Endothelial cell (in vitro differentiated cells): Measurements from ENCODE around the gene POLR3H. TPM values are rescaled to one million over a fixed set of nuclear protein-coding genes. Genes with fewer than 3 reads are reported as not detected.

Source experiments
- DNase-seq: peaks from one replicate; pipeline ENCODE4 v3.0.0; 2021; ENCODE audit warnings: low spot score
- H3K27ac Mint-ChIP-seq: one replicate; pipeline ENCODE4 v1.8.0; 2021; ENCODE audit warnings: mixed read lengths, inconsistent platforms; ENCODE audit not compliant: unreplicated experiment
- H3K27me3 Mint-ChIP-seq: one replicate; pipeline ENCODE4 v1.8.0; 2021; ENCODE audit warnings: mild to moderate bottlenecking, moderate library complexity, mixed read lengths, inconsistent platforms; ENCODE audit not compliant: unreplicated experiment
- H3K36me3 Mint-ChIP-seq: one replicate; pipeline ENCODE4 v1.8.0; 2021; ENCODE audit warnings: mild to moderate bottlenecking, low read depth, mixed read lengths, inconsistent platforms; ENCODE audit not compliant: unreplicated experiment
- H3K4me1 Mint-ChIP-seq: one replicate; pipeline ENCODE4 v1.8.0; 2021; ENCODE audit warnings: mild to moderate bottlenecking, mixed read lengths, inconsistent platforms; ENCODE audit not compliant: unreplicated experiment
- H3K4me3 Mint-ChIP-seq: one replicate; pipeline ENCODE4 v1.8.0; 2021; ENCODE audit warnings: mild to moderate bottlenecking, mixed read lengths, inconsistent platforms; ENCODE audit not compliant: unreplicated experiment
- H3K9me3 Mint-ChIP-seq: one replicate; pipeline ENCODE4 v1.8.0; 2021; ENCODE audit warnings: mixed read lengths, inconsistent platforms; ENCODE audit not compliant: unreplicated experiment
- total RNA-seq: library from RNA; stranded (reverse); fragmentation: NEBNext Ultra II Directional; extraction: Animal tissue kit (Norgen Biotek cat#: 25700); gene quantifications from one replicate; pipeline ENCODE4 v1.2.1, GENCODE V29; 2021; ENCODE audit not compliant: unreplicated experiment
- TF ChIP-seq, protein P1 (sequence below): fragments of 200-600 bp; sonication (generic); IDR thresholded peaks from one replicate; pipeline ENCODE4 v1.5.0; 2021; ENCODE audit warnings: antibody characterized with exemption; ENCODE audit not compliant: unreplicated experiment

The POLR3H gene
- total RNA-seq, 1 donor from 2014 or later, result 20.8 TPM

DNA sequence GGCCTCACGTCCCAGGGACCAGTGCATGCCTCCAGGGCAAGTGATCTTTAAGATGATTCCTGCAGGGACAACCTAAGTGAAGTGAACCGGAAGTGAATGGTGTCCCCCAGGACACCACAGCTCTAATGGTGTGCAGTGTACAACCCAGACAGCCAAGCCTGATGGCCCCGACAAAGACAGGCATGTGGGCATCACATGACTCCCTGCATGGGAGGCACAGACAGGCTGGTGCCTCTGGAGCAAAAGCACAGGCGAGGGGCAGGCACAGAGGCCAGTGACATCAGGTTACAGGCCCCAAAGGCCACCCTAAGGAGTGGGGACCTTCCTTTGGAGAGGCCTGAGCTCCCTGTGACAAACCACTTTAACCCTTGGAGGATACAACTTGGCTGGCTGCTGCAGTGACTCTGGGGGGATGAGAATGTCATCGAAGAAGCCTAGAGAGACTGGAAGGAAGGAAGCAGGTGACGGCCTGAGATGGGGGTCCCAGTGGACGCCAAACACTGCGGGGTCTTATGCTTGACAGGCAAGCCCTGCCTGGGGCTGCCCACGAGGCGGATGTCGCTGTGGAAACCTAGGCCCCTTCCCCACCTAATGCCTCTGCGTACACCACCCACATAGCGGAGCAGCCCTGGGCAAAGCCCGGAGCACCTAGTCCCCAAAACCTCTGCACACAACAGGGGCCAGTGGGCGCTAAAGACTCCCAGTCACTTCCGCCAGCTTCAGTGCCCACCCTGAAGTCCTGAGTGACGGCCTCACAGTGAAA is 12.4 kb downstream of the POLR3H start:
- Mint-ChIP-seq H3K4me3 (no peak overlapping the region), H3K27me3 (peaks cover 3% of the 10 kb centered on the region), H3K27ac (no peak overlapping the region), H3K36me3 (peaks cover 15% of the 10 kb centered on the region), H3K9me3 (no peaks in the 10 kb centered on the region), H3K4me1 (no peaks in the 10 kb centered on the region)
- no peak for DNase-seq
- TF ChIP-seq, protein P1, sequence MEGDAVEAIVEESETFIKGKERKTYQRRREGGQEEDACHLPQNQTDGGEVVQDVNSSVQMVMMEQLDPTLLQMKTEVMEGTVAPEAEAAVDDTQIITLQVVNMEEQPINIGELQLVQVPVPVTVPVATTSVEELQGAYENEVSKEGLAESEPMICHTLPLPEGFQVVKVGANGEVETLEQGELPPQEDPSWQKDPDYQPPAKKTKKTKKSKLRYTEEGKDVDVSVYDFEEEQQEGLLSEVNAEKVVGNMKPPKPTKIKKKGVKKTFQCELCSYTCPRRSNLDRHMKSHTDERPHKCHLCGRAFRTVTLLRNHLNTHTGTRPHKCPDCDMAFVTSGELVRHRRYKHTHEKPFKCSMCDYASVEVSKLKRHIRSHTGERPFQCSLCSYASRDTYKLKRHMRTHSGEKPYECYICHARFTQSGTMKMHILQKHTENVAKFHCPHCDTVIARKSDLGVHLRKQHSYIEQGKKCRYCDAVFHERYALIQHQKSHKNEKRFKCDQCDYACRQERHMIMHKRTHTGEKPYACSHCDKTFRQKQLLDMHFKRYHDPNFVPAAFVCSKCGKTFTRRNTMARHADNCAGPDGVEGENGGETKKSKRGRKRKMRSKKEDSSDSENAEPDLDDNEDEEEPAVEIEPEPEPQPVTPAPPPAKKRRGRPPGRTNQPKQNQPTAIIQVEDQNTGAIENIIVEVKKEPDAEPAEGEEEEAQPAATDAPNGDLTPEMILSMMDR, result no peak

DNA sequence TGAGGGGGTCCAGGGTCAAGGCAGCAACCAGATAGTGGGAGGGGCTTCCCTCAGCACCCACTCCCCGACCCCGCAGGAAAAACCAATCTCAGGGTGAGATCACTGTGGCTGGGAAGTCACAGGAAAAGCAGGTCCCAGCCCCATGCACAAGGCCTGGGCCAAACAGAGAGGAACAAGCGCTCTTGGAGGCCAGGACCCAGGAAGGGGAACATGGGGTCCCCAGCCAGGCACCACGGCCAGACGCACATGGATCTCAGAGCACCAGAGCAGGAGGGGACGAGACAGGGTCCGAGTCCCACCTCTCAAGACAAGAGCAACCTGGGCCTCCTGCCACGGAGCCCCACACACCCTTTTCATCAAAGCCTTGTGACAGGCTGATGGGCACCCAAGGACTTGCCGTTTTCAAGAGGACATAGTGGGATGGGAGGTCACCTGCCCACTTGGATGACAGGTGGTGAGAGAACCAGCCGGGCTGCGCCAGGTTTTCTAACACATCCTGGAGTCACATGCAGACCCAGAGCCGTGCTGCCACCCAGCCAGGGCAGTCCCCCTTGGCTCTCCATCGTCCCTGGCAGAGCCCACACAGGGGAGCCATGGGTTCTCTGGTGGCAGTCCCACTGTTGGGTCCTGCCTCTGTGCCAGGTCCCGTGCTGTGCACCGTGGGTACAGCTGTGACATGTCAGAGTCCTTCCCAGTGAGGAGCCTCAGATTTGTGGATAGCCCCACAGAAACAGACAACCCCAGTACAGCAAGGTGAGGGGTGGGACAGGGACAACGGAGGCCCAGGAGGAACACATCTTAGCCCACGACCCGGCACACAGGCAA is 13.2 kb downstream of the POLR3H start:
- Mint-ChIP-seq H3K9me3 (no peaks in the 10 kb centered on the region), H3K27ac (no peak overlapping the region), H3K4me1 (no peaks in the 10 kb centered on the region), H3K4me3 (no peak overlapping the region), H3K36me3 (peaks cover 20% of the 10 kb centered on the region), H3K27me3 (peaks cover 5% of the 10 kb centered on the region)
- DNase-seq, result no peak
- TF ChIP-seq, protein P1, result no peak

DNA sequence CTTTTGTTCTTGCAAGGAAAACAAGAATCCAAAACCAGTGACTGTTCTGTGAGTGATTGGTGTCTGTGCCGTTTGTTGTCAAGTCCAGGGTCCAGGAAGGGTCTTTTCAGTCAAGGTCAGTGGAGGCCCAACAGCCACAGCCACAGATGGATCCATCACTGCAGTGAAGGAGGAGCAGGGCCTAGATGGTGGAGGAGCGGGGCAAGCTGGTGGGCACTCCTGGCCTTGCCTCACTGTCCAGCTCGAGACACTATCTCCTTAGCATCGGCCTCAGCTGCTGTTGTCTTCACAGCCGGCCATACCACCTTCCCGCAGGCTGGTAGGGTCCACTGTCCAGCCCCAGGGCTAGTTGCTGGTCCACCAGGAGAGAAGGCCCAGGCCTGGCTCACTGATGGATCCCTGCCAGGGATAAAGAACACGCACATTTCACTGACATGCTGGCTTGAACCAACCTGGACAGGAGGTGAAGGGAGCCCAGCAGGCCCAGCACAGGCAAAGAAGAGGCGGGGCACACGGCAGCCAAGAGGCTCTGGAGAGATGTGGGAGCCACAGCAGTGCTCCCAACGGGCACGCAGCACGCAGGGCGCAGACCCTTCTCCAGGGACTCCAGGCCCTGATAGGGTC is 15.2 kb downstream of the POLR3H start:
- peaks cover 27% of the 10 kb centered on the region for H3K36me3 Mint-ChIP-seq

DNA sequence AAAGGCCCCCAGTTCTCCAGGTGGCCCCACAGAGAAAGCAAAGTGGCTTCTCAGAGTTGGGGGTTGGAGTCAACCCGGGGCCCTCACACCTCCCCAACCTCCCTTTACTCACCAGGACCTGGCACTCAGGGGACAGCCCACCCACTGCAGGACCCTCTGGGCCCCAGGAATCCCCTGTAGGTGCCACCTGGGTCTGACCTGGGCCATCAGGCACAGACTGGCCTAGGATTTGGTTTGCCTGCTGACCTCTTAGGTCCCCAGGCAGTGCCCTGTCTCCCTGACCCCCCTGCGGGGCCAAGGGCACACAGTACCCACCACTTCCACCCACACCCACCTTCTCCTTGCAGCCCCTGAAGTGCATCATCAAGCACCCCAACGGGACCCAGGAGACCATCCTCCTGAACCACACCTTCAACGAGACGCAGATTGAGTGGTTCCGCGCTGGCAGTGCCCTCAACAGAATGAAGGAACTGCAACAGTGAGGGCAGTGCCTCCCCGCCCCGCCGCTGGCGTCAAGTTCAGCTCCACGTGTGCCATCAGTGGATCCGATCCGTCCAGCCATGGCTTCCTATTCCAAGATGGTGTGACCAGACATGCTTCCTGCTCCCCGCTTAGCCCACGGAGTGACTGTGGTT is 16.0 kb downstream of the POLR3H start:
- TF ChIP-seq, protein P1, result no peak
- Mint-ChIP-seq H3K9me3 (no peaks in the 10 kb centered on the region), H3K4me1 (no peaks in the 10 kb centered on the region), H3K27ac (no peak overlapping the region), H3K4me3 (peak overlapping the region; percentile 52), H3K36me3 (peaks cover 28% of the 10 kb centered on the region), H3K27me3 (peaks cover 5% of the 10 kb centered on the region)
- DNase-seq, result no peak

More for the DNA sequence above, 15.2 kb downstream of the POLR3H start:
- TF ChIP-seq, protein P1, result no peak
- no peak overlapping the region for H3K27ac Mint-ChIP-seq
- no peak for DNase-seq
- no peaks in the 10 kb centered on the region for H3K9me3 Mint-ChIP-seq
- H3K4me3 Mint-ChIP-seq, result peak overlapping the region; percentile 52
- H3K4me1 Mint-ChIP-seq, result no peaks in the 10 kb centered on the region
- peaks cover 5% of the 10 kb centered on the region for H3K27me3 Mint-ChIP-seq
